Osteoblast (primary cell): ENCODE results near the gene PACS2. TPM values are rescaled to one million over a fixed set of nuclear protein-coding genes. Genes with fewer than 3 reads are reported as not detected.

Source experiments
- DNase-seq: peaks from one replicate; pipeline ENCODE4 v3.0.0; 2011; ENCODE audit warnings: low spot score, mixed read lengths; ENCODE audit not compliant: insufficient read length; ENCODE audit errors: missing footprints
- H2AFZ ChIP-seq: 2 replicates; pipeline ENCODE4 v1.6.0; 2011; ENCODE audit warnings: mild to moderate bottlenecking, low read length
- H3K27ac ChIP-seq: 2 replicates; pipeline ENCODE4 v1.5.1; 2011; ENCODE audit warnings: mild to moderate bottlenecking, low read depth, low read length, moderate library complexity
- H3K27me3 ChIP-seq: 2 replicates; pipeline ENCODE4 v1.6.0; 2012; ENCODE audit warnings: mild to moderate bottlenecking, control low read depth, inconsistent platforms, low read length, moderate library complexity; ENCODE audit not compliant: insufficient read depth
- H3K36me3 ChIP-seq: 2 replicates; pipeline ENCODE4 v1.5.1; 2011; ENCODE audit warnings: mild to moderate bottlenecking, low read length, control low read depth, moderate library complexity; ENCODE audit not compliant: insufficient read depth
- H3K4me1 ChIP-seq: 2 replicates; pipeline ENCODE4 v1.5.1; 2011; ENCODE audit warnings: mild to moderate bottlenecking, low read length, control low read depth, moderate library complexity; ENCODE audit not compliant: insufficient read depth
- H3K4me2 ChIP-seq: 2 replicates; pipeline ENCODE4 v1.6.0; 2011; ENCODE audit warnings: mild to moderate bottlenecking, low read length; ENCODE audit not compliant: insufficient read depth
- H3K4me3 ChIP-seq: fragments of 200-600 bp; sonication (generic); 3 replicates; pipeline ENCODE4 v1.5.1; 2012; ENCODE audit warnings: mild to moderate bottlenecking, low read length, inconsistent platforms; ENCODE audit not compliant: insufficient read depth
- H3K79me2 ChIP-seq: 2 replicates; pipeline ENCODE4 v1.6.0; 2012; ENCODE audit warnings: mild to moderate bottlenecking, low read length, control low read depth, inconsistent platforms; ENCODE audit not compliant: insufficient read depth
- H3K9me3 ChIP-seq: 2 replicates; pipeline ENCODE4 v1.5.1; 2011; ENCODE audit warnings: low read depth, low read length, control low read depth
- H4K20me1 ChIP-seq: 2 replicates; pipeline ENCODE4 v1.6.0; 2012; ENCODE audit warnings: mild to moderate bottlenecking, low read length, control low read depth; ENCODE audit not compliant: insufficient read depth
- total RNA-seq: library from RNA; depleted of rRNA; stranded (reverse); fragments of >200 nt; gene quantifications from 2 replicates; pipeline ENCODE4 v1.2.3, GENCODE V29; 2012
- TF ChIP-seq, protein P1 (sequence below): IDR thresholded peaks from 2 replicates; pipeline ENCODE4 v1.5.1; 2011; ENCODE audit warnings: mild to moderate bottlenecking, low read depth, low read length, moderate library complexity; ENCODE audit errors: extremely low read depth

Gene PACS2
- total RNA-seq, 1 donor, result 81.1 TPM

DNA sequence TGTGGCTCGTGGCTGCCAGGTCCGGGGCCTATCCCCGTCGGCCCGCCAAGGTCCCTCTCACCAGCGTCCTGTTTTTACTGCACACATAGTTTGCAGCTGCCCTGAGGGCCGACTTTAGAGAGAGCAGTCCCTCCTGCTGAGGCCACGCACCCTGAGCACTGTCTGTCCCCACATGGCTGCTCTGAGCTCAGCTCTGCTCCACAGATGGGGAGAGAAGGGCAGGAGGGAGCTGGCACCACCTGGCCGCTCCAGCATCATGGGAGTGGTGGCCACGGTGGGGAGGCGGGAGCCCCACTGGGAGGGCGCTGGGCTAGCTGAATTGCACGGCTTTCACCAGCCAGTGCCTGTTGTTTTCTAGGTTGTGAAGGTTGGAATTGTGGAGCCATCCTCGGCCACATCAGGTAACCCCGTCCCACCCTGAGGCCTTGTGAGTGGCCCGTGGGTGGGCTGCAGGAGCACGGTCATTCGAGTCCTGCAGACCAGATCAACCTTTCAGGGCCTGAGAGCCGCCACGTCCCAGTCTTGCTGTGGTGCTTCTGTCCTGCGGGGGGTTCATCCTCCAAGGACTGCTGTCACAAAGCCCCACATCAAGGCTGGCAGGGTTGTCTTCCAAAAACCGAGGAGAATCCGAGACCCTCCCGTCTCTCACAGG is 76.4 kb downstream of the PACS2 start:
- Histone ChIP-seq H3K79me2 (no peaks in the 10 kb centered on the region), H3K4me3 (no peak overlapping the region), H4K20me1 (no peaks in the 10 kb centered on the region), H3K4me1 (no peaks in the 10 kb centered on the region), H3K36me3 (no peaks in the 10 kb centered on the region), H2AFZ (no peak overlapping the region), H3K27ac (no peak overlapping the region), H3K9me3 (no peaks in the 10 kb centered on the region), H3K4me2 (no peak overlapping the region), H3K27me3 (no peaks in the 10 kb centered on the region)
- DNase-seq, result peak; percentile 79
- TF ChIP-seq, protein P1, sequence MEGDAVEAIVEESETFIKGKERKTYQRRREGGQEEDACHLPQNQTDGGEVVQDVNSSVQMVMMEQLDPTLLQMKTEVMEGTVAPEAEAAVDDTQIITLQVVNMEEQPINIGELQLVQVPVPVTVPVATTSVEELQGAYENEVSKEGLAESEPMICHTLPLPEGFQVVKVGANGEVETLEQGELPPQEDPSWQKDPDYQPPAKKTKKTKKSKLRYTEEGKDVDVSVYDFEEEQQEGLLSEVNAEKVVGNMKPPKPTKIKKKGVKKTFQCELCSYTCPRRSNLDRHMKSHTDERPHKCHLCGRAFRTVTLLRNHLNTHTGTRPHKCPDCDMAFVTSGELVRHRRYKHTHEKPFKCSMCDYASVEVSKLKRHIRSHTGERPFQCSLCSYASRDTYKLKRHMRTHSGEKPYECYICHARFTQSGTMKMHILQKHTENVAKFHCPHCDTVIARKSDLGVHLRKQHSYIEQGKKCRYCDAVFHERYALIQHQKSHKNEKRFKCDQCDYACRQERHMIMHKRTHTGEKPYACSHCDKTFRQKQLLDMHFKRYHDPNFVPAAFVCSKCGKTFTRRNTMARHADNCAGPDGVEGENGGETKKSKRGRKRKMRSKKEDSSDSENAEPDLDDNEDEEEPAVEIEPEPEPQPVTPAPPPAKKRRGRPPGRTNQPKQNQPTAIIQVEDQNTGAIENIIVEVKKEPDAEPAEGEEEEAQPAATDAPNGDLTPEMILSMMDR, result no peak

GRCh38 chr14:105391541-105391940 is 77.0 kb downstream of the PACS2 start:
- peak; percentile 72 for DNase-seq
- H3K79me2 ChIP-seq, result no peaks in the 10 kb centered on the region
- H2AFZ ChIP-seq, result no peak overlapping the region
- H3K4me1 ChIP-seq, result no peaks in the 10 kb centered on the region
- H3K27me3 ChIP-seq, result no peaks in the 10 kb centered on the region
- TF ChIP-seq, protein P1, result no peak
- H3K36me3 ChIP-seq, result no peaks in the 10 kb centered on the region
- H3K4me3 ChIP-seq, result no peak overlapping the region
- no peaks in the 10 kb centered on the region for H4K20me1 ChIP-seq
- H3K9me3 ChIP-seq, result no peaks in the 10 kb centered on the region
- H3K4me2 ChIP-seq, result no peak overlapping the region
- no peak overlapping the region for H3K27ac ChIP-seq

GRCh38 chr14:105392131-105393090 is 77.9 kb downstream of the PACS2 start:
- Histone ChIP-seq H3K27me3 (no peaks in the 10 kb centered on the region), H3K36me3 (no peaks in the 10 kb centered on the region), H3K4me3 (no peak overlapping the region), H3K4me1 (no peaks in the 10 kb centered on the region), H3K79me2 (no peaks in the 10 kb centered on the region), H3K9me3 (no peaks in the 10 kb centered on the region), H3K4me2 (no peak overlapping the region), H3K27ac (no peak overlapping the region), H2AFZ (no peak overlapping the region), H4K20me1 (no peaks in the 10 kb centered on the region)
- peak; percentile 58 for DNase-seq
- TF ChIP-seq, protein P1, result no peak

DNA sequence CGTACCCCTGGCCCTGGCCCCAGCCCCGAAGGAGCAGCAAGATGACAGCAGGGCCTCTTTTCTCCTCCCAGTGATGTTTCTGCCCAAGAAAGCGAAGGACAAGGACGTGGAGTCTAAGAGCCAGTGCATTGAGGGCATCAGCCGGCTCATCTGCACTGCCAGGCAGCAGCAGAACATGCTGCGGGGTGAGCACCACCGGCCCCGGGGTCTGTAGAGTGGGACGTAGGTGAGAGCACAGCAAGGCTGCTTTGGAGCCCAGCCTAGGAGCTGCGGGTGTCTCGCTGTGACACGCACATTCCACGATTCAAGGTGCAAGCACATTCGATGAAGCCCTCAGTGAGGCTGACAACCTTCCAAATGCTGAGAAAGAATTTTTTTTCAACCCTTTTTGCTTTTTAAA is 78.6 kb downstream of the PACS2 start:
- no peaks in the 10 kb centered on the region for H3K79me2 ChIP-seq
- H3K4me2 ChIP-seq, result no peak overlapping the region
- no peak overlapping the region for H3K27ac ChIP-seq
- no peak overlapping the region for H3K4me3 ChIP-seq
- H3K36me3 ChIP-seq, result no peaks in the 10 kb centered on the region
- DNase-seq, result peak; percentile 75
- H3K27me3 ChIP-seq, result no peaks in the 10 kb centered on the region
- H3K4me1 ChIP-seq, result peaks cover 2% of the 10 kb centered on the region
- no peak overlapping the region for H2AFZ ChIP-seq
- no peaks in the 10 kb centered on the region for H4K20me1 ChIP-seq
- no peaks in the 10 kb centered on the region for H3K9me3 ChIP-seq
- TF ChIP-seq, protein P1, result no peak
